GM21447 (cell line): ENCODE data around the gene TRPC4.

Experiments used
- ATAC-seq: cut with Tn5 transposase; IDR thresholded peaks from one replicate; pipeline ENCODE4 v1.9.1; 2021; ENCODE audit not compliant: unreplicated experiment

The TRPC4 gene

DNA sequence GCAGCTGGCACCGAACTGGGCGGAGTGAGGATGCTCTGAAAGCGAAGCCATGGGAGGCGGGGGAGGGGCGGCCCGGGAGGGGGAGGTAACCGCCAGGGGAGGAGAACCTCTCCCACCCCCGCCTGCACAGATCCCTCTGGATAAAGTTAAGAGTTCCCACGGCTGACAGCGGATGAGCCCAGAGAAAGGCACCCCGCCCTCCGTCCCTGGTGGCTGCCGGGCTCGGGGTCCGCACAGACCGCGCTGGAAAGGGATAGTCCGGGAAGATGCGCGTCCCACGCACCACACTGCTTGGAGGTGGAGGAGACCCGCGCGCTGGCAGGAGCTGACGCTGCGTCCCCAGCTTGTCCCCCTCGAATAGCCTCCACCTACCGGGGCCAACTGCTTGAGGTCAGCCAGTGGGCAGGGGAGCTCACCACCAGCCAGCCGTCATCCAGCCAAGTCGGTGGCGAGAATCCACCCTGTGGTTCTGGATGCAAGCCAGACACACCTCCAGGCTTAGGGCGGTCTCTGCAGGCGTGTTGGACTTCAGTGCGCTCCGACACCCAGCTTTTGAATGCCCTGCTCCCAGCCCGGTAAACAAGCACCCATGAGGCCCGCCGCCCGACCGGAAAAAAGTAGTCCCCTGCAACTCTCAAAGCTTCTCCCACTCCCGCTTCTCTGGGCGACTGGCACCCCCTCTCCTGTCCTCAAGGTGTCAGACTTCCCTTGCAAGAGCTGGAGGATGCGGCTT lies at the start of gene TRPC4:
Gene TRPC4 (minus strand): TSS at position 17 of the 733 bp plus-strand sequence. CDS start 86,439 bp downstream, outside the sequence.
- ATAC-seq: no peak

- no peak for ATAC-seq
Observed at GRCh38 chr13:37918751-37919150, 49.2 kb upstream of the TRPC4 start.

DNA sequence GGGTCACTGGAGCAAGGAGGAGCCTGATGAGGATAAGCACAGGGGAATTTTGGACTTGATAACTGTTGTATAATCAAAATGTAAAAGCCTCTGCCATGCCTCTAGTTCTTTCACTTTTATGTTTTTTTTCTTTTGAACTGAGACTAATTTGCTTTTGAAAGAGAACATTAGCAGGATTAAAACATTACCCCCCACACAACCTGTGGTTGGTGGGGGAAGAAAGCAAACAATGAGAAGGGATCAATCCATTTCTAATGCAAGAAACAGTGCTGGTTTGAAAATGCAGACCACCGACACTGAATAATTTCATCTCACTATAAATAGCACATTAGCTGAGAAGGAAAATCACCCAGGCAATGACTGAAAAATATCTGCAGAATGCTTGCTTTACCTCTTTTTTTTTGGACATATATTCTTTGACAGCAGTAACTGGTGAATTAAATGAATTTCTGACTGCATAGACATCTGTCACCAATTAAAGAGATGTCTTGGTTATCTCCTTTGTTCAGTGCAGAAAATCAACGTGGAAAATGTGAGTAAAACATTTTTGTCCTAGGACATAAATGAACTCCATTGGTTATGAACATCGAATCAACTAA lies 48.6 kb upstream of the TRPC4 start:
- ATAC-seq: no peak

DNA sequence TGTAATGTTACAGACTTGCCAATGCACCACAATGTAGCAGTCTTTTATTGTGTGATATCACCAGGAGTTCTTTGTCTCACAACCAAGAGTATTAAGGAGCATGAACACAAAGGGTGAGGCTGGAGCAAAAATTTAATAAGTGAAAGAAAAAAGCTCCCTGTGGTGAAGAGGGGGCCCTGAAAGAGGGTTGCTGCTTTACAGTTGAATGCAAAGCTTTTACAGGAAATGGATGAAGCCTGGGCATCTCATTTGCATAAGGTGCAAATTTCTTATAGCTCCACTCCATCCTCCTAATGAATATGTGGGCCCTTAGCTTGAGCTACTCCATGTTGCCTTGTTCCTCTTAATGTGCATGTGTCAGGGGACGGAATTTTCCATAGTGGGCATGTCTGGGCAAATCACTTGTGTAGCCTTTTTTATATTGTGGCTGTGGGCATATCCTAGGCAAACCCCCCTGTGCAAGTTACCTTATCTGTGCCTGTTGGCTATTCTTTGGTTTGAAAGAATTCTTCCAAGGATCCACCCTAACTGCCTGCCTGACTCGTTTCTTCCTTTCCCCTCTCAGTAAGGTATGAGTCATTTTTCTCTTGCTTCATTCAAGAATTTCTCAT lies 45.3 kb upstream of the TRPC4 start:
- no peak for ATAC-seq

DNA sequence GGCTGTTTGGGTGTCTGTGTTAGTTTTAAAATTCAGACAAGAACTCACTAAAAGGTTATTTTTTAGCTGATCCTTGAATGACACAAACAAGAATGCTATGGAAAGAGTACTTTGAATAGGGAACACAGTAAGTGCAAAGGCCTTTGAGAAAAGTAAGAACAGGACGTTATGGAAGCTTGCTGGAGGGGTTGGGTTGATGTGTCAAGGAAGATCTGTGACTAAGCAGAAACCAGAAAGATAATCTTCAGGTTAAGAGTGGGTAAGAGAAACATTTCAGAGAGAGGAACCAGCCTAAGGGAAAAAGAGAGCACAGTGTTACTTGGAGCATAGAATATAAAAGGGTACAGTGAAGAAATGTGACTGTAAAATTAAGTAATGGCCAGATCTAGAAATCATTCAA lies 41.2 kb upstream of the TRPC4 start:
- no peak for ATAC-seq

- no peak for ATAC-seq
Observed at GRCh38 chr13:37906880-37907279, 37.3 kb upstream of the TRPC4 start.

- ATAC-seq: no peak
Observed at GRCh38 chr13:37905736-37906135, 36.2 kb upstream of the TRPC4 start.

DNA sequence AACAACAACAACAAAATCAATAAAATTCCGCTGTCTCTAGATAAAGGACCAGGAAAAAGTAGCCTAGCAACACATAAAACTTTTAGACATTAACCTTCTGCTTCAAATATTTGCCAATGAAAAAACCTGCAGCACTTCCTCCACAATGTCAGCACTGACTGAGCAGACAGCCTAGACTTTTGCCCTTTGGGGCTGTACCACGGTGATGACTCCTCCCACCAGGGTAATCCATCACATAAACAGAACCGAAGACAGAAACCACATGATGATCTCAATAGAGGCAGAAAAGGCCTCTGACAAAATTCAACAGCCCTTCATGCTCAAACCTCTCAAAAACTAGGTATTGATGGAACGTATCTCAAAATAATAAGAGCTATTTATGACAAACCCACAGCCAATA lies 30.2 kb upstream of the TRPC4 start:
- ATAC-seq: no peak

DNA sequence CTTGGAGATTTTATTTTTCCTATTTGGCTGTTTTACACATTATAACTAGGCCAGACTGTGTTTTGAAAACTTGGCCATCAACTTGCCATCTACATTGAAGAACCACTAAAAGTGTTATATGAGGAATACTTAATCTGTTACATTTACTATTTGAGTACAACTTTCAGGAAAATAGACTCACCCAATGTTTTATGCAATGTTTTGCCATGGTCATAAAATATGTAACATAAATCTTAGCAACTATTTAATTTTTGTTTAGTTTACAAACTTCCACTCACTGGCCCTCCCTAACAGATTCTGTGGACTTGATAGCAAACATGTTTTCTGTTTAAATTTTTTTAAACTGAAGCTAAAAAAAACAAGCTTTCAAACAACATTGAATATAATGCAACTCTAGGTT lies 23.7 kb upstream of the TRPC4 start:
- no peak for ATAC-seq

GRCh38 chr13:37889820-37890219 lies 20.2 kb upstream of the TRPC4 start:
- ATAC-seq: no peak

GRCh38 chr13:37889102-37889501 lies 19.5 kb upstream of the TRPC4 start:
- ATAC-seq: no peak

DNA sequence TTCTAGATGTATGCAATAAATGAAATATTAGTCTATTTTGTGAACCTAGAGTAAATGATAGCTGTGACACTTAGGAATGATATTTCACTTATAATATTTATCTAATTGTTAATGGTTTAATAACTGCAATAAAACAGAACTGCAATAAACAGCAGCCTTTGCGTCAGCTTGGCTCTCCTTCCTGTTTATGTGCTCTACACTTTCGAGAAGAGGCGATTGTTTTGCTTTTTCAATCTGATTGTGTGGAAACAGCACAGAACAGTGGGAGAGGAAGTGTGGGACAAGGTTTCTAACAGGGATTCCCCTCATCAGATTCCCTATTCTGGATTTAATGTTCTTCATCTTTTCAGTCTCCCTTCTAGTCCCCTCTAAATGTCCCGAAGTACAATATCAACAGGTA lies 17.3 kb upstream of the TRPC4 start:
- ATAC-seq: no peak

DNA sequence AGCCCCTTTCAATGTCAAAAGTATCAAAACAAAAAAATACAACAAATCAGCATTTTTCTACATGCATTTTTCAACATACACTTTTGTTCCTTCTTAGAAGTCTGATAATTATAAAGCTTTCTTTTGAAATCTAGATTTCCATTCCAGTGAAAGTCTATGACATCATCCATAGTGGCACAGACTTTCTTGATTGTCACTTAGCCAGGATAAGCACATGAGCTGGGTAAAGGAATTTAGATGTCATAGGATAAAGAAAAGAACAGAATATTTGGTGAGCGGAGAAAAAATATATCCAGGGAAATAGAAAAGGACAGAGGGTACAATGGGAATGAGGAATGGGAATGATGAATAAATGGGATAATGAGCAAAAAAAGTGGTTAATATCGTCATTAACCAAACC lies 15.1 kb upstream of the TRPC4 start:
- no peak for ATAC-seq

GRCh38 chr13:37884026-37884425 lies 14.5 kb upstream of the TRPC4 start:
- no peak for ATAC-seq

DNA sequence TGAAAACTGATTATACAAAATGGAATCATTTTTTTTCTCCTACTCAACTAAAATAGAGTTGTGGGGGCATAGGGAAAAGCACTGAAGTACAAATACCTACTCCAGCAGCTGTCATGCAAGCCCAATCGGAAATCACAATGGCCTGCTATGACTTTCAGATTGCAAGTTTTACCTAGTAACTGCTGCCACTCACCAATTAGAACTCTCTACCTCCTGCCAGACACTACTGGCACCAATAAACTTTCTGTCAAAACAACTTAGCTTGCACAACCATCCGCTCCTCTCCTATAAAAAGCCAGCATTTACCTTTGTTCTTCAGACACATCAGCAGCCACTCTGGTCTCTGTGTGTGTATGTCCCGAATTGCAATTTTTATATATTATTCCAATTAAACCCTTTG lies 9.3 kb upstream of the TRPC4 start:
- ATAC-seq: no peak

DNA sequence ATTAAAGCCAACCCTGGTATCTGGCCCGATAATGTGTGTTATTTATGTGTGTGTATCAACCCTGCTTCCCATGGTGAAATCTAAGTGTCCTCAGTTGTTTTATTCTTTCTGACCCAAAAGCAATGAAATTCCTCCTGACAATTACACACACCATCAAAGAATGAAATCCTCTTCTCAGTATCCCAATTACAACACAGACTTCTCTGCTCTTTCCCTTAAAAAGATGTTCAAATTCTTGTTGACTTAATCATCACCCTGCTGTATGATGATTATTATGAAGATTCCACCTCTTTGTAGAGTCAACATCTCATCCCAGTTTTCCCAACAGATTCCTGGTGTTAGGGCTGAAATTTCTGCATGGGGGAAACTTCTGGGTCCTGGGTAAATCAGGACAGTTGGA lies 8.9 kb upstream of the TRPC4 start:
- ATAC-seq: no peak

DNA sequence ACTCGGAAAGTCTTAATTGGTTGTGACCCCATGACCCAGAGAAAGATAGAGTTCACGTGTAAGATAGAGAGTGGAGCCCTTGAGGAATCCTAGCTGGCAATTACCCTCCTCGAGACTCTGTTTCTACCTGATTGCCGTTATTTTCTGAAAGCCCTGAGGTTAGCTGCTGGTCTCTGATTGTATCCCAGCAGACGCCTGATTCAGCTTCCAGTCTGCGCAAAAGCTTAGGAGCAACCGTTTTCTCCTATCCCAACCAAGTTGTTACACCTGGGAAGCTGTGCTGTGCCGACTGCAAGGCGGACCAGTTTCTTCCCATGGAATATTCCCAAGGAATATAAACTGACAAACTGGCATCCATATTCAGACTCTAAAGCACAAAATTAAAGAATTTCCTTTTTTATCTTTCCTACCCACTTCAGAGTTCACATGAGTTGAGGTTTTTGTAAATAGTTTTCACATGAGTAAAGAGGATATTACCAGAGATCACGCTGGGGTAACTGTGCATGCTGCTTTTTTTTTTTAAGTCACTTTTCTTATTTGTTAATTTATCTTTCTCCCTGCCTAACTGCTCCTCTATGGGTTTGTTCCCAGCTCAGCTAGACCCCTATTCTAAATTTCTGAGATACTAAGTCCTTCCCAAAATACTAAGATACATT lies 1.5 kb upstream of the TRPC4 start:
- ATAC-seq: no peak

DNA sequence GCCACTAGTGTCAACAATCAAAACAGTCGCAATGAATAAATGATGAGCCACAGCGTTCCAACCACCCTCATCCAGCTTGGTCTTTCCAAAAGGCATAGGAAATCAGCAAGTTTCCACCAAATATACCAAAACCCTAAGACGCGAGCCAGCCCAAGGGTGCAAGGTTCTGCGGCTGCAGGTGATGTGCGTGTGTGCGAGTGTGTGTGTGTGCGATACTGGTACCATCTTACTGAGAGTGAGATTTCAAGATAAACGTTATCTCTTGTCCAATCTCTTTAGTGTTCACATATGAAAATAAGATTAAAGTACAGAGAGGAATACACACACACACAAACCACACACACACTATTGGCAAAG lies 895 bp upstream of the TRPC4 start:
- ATAC-seq: no peak

DNA sequence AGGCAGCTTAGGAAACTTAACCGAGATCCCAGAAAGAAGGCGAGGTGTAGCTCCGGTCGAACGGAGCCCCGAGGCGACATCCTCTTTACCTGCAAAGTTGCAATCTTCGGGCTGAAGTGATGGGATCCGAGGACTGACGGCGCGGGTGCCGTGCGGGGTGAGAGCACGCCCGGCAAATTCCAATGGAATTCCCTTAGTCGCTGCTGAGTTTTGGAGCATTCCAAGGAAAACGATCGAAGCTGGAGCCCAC lies 141 bp downstream of the TRPC4 start:
- ATAC-seq: no peak

DNA sequence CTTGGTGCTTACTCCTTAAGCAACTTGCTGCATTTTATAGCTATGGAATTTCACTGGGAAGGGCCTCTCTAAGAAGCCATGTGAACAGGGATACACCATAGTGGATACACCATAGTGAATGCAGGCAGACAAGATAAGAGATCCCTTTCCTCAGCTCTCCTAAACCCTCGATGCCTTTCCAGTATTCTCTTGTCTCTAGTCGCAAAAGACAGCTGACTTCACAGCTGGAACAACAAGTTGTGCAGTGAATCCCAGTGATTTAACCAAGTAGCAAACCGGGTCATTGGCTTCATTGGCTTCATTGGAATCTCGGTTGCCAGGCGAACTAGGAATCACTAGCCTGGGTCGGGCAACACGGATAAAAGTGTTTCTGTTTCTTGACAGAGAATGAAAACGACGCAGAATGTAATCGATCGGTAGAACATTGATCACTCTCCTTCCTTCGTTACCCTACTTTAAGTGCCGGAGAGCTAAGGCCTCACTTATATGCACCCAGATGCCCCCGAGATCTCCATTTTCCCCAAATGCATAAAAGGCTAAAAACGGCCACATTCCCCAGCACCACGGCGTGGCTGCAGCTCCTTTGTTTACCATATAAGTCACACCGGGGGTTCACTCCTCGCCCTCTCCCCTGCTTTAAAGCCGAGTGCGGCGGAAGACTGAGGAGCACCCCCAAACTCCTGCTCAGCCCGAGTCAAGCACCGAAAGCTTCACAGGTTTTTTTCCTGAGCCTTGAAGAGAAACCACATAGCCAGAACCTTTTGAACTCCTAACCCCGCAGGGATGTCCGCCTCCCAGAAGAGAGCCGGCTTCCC lies 674 bp downstream of the TRPC4 start:
- no peak for ATAC-seq

DNA sequence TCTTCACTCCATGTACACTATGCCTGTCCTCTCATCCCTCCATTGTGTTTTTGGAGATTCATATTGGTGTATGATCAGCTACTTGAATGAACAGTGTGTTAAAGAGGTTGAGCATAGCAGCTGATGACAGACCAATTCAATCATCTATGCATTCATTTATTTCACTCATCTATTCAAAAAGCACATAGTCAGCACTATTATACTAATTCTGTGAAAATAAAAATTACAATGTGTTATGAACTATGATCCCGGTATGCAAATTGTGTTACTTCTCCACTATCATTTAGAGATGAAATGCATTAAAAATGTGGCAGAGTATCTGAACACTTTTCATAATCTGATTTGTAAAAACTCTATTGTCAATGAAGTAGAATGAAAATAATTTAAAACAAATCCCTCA lies 5.9 kb downstream of the TRPC4 start:
- no peak for ATAC-seq

DNA sequence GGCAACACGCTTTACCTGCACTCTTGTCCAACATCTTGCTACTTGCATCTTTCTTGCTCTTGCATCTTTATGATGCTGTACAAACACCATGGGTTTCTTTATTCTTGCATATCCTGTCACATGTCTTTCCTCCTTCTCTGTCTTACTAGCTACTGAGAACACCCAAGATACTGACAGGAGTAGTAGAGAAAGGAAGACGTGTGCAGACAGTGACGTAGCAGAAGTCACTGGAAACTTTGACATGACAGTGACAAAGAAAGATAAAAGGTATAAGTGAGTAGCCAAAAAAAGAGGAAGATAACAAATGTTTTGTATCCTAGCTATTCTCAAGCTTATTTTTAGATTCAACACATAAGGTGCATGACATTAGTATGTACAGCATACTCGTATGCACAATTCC lies 34.2 kb downstream of the TRPC4 start:
- no peak for ATAC-seq
